ENCODE measurements around the gene BBS7.
A peak's percentile ranks its signal among the peaks of the same experiment; 100 is the strongest.

The BBS7 gene

DNA sequence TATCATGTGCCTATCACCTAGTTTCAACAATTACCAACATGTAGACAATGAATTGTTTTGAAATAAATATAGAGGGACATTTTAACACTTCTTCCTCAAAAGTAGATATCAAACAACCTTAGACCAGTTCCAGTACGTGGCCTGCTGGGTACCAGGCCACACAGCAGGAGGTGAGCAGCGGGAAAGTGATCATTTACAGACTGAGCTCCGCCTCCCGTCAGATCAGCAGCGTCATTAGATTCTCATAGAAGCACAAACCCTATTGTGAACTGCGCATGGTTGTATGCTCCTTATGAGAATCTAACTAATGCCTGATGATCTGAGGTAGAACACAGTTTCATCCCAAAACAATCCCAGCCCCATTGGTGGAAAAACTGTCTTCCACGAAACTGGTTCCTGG is 6.5 kb downstream of the BBS7 start:
- no peaks in the 10 kb centered on the region for H3K27me3 Mint-ChIP-seq
- DNase-seq = no peak
- H3K9me3 Mint-ChIP-seq = no peaks in the 10 kb centered on the region
- CTCF ChIA-PET = no interaction called here
- H3K4me1 Mint-ChIP-seq = peaks cover 4% of the 10 kb centered on the region
- H3K4me3 Mint-ChIP-seq = no peak overlapping the region
- peaks cover 23% of the 10 kb centered on the region for H3K36me3 Mint-ChIP-seq
- no peak overlapping the region for H3K27ac Mint-ChIP-seq

DNA sequence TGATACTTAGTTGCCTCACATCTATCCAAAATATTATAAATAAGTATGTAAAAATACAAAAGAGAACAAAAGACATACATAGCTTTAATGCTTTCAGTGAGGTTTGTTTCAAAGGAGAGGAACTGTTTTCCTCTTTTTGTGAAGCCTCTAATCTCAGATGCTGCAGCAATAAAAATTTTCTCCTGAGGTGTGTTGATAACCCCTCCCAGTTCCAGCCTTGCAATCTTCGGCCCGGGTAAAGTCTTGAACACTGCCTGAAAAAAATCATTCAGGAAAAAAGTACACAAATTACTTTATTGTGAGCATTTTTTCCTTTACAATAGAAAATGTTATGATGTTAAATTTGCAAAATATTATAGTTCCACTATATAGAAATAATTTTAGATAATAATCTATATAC is 8.8 kb downstream of the BBS7 start:
- Mint-ChIP-seq H3K9me3 (no peaks in the 10 kb centered on the region), H3K4me3 (no peak overlapping the region), H3K36me3 (peaks cover 14% of the 10 kb centered on the region), H3K4me1 (peaks cover 2% of the 10 kb centered on the region), H3K27ac (no peak overlapping the region), H3K27me3 (no peaks in the 10 kb centered on the region)
- no peak for DNase-seq
- CTCF ChIA-PET = interaction anchor here (0.7 kb wide), 1 partner anchor 606 kb away, joined by 3 read pairs; no protein-coding TSS in a partner anchor

DNA sequence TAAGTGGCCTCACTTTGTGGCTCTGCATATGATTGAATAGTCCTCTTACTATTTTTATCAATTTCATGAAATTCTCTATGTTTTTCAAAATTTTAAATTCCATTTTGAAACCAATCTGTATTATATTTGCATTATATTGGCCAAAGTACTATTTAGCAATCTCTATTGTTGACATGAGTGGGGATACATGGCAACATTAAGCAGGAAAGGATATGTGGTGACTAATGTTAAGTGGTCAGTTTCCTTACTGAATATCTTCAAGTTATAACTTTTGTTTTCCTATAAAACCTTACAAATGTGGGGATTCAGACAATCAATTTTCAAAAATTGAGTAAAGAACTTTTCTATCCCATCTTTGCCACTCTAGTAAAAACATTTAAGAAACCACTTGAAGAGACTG is 10.2 kb downstream of the BBS7 start:
- DNase-seq = no peak
- H3K36me3 Mint-ChIP-seq = peaks cover 4% of the 10 kb centered on the region
- H3K9me3 Mint-ChIP-seq = no peaks in the 10 kb centered on the region
- CTCF ChIA-PET = no interaction called here
- H3K4me3 Mint-ChIP-seq = no peak overlapping the region
- H3K27ac Mint-ChIP-seq = no peak overlapping the region
- H3K27me3 Mint-ChIP-seq = no peaks in the 10 kb centered on the region
- H3K4me1 Mint-ChIP-seq = peaks cover 2% of the 10 kb centered on the region

DNA sequence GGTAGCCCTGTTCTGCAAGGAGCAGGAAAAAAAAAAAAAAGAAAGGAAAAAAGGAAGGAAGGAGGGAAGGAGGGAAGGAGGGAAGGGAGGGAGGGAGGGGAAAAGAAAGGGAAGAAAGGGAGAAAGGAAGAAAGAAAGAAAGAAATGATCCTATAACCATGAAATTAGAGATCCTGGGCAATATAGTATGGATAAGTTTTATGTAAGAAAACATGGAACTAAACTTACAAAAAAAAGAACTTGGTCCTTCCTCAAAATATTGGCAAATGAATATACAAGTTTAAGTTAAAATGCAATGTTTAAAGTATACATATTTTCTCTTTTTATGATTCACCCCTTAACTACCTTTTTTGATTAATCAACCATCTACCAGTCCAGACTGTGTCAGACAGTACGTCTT is 18.9 kb downstream of the BBS7 start:
- no peak overlapping the region for H3K4me3 Mint-ChIP-seq
- no peaks in the 10 kb centered on the region for H3K4me1 Mint-ChIP-seq
- CTCF ChIA-PET = no interaction called here
- no peak overlapping the region for H3K27ac Mint-ChIP-seq
- H3K36me3 Mint-ChIP-seq = peaks cover 5% of the 10 kb centered on the region
- H3K9me3 Mint-ChIP-seq = no peaks in the 10 kb centered on the region
- no peak for DNase-seq
- no peaks in the 10 kb centered on the region for H3K27me3 Mint-ChIP-seq

DNA sequence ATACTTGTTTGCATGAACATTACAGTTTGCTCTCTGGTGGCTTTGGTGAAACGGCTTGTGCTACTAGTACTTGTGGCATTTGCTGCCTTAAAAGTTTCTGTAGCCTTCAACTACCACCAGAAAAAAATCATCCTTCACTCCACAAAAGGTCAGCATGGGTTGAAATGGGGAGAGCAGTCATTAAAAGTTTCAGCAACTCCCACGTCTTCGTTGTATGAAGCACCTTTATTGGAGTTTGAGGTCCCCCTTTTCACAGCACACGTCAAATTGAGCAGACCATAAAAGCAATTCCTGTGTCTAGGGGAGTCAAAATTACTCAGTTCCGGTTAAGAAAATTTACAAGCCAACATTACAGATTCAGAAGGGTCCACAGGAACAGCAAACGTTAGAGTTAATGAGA is 23.6 kb downstream of the BBS7 start:
- DNase-seq = no peak
- CTCF ChIA-PET = no interaction called here
- H3K27ac Mint-ChIP-seq = no peak overlapping the region
- no peak overlapping the region for H3K4me3 Mint-ChIP-seq
- H3K9me3 Mint-ChIP-seq = no peaks in the 10 kb centered on the region
- H3K4me1 Mint-ChIP-seq = no peaks in the 10 kb centered on the region
- H3K36me3 Mint-ChIP-seq = peaks cover 12% of the 10 kb centered on the region
- no peaks in the 10 kb centered on the region for H3K27me3 Mint-ChIP-seq

DNA sequence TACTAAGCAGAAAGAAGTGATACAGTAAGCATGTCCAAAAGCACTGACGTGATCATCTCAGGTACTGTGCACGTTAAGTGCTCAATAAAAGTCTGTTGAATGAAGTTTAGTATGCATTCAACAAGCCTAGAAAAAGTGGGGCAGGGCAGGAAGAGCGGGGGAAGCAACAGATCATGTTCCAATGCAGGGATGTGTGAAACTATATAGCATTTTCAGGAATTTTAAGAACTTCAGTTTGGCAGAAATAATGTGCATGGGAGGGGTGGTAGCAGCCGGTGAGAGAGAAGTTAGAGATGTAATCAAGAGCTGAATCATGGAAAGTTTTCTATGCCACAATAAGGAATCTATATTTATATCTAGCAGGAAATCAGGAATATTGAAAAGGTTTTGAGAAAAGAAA is 27.4 kb downstream of the BBS7 start:
- H3K9me3 Mint-ChIP-seq = no peaks in the 10 kb centered on the region
- no peak overlapping the region for H3K4me3 Mint-ChIP-seq

DNA sequence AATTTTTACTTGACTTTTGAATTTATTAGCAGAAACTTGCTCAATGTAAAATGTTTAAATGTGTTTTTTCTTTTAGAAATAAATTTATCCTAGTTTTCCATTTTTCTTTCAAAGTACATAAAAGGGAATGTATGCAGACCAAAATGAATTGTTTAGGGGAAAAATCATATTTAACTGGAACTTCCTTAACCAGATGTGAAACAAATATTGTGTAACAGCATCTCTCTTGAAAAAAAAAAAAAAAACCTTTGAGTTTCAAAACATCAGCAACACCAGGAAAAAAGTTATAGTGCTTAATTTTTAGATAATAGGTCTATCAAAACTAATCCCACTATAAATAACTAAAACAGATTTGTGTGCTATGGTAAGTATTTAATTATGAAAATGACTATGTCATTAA is 32.1 kb downstream of the BBS7 start:
- Mint-ChIP-seq H3K4me1 (no peaks in the 10 kb centered on the region), H3K27me3 (no peaks in the 10 kb centered on the region), H3K36me3 (peaks cover 15% of the 10 kb centered on the region), H3K4me3 (no peak overlapping the region), H3K9me3 (no peaks in the 10 kb centered on the region), H3K27ac (no peak overlapping the region)
- DNase-seq = no peak
- CTCF ChIA-PET = no interaction called here

More for the DNA sequence above, 27.4 kb downstream of the BBS7 start:
- Mint-ChIP-seq H3K4me1 (no peaks in the 10 kb centered on the region), H3K27ac (no peak overlapping the region), H3K27me3 (no peaks in the 10 kb centered on the region), H3K36me3 (peaks cover 15% of the 10 kb centered on the region)
- CTCF ChIA-PET = no interaction called here
- no peak for DNase-seq

DNA sequence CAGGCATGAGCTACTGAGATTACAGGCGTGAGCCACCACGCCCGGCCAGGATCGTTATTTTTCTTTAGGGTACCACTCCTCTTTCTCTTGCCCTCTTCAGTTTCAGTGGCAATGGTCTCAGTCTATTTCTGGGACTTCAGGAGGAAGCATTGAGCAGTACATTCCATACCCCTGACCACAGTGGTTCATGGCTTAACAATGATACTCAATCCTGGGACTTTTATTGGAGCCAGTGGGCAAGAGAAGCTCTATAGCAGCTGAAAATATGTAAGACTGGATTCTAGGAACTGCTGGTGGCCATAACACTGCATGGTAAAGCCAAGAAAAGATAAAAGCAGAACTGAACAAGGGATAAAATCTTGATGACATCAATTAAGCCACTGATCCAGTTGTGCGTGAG is 40.8 kb downstream of the BBS7 start:
- DNase-seq = no peak
- H3K4me3 Mint-ChIP-seq = no peak overlapping the region
- H3K27ac Mint-ChIP-seq = no peak overlapping the region
- H3K9me3 Mint-ChIP-seq = no peaks in the 10 kb centered on the region
- CTCF ChIA-PET = no interaction called here
- peaks cover 6% of the 10 kb centered on the region for H3K36me3 Mint-ChIP-seq
- no peaks in the 10 kb centered on the region for H3K27me3 Mint-ChIP-seq
- H3K4me1 Mint-ChIP-seq = peaks cover 2% of the 10 kb centered on the region

DNA sequence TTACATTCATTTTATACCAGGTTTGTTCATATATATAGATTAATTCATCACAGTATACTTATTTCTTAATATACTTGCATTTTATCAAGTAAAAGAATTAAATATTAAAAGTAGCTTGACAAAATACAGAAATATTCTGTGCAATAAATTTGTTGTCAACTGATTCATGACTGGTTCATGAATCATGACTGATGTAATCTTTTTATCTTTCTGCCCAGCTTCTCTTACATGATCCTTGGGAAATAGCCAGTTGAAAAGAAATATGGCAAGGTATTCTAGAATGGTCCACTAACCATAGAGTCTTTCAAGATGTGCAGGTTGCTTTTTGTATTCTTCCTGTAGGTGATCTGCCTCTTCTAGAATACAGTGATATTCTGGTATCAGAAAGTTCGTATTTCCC is 42.4 kb downstream of the BBS7 start:
- H3K4me1 Mint-ChIP-seq = peaks cover 9% of the 10 kb centered on the region
- peaks cover 3% of the 10 kb centered on the region for H3K27me3 Mint-ChIP-seq
- CTCF ChIA-PET = interaction anchor here (1.3 kb wide), 1 partner anchor 8 kb away, joined by 3 read pairs; no protein-coding TSS in a partner anchor
- no peak for DNase-seq
- no peaks in the 10 kb centered on the region for H3K9me3 Mint-ChIP-seq
- H3K27ac Mint-ChIP-seq = no peak overlapping the region
- H3K4me3 Mint-ChIP-seq = no peak overlapping the region
- peaks cover 10% of the 10 kb centered on the region for H3K36me3 Mint-ChIP-seq

DNA sequence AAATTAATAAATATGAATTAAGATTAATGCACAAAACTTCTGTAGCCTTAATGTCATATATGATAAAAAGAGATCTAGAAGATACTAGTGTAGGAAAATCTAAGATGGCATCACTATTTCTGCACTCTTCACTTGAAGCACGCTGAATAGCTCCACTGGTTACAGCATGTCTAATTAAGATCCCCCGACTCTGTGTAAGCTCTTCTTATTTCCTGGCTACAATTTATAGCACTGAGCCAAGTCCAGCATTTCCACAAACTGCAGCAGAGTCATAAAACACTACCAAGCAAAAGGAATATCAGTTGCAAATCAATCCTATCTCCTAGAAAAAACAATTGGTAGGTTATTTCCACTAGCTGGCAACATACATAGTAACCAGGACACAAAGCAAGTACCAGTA is 45.3 kb downstream of the BBS7 start:
- no peak for DNase-seq
- Mint-ChIP-seq H3K9me3 (no peaks in the 10 kb centered on the region), H3K27me3 (peaks cover 3% of the 10 kb centered on the region), H3K36me3 (peaks cover 26% of the 10 kb centered on the region), H3K4me1 (peaks cover 34% of the 10 kb centered on the region), H3K27ac (no peak overlapping the region), H3K4me3 (no peak overlapping the region)
- CTCF ChIA-PET = interaction anchor here (1.2 kb wide), 2 partner anchors 44 to 753 kb away, joined by 3 read pairs; no protein-coding TSS in a partner anchor

DNA sequence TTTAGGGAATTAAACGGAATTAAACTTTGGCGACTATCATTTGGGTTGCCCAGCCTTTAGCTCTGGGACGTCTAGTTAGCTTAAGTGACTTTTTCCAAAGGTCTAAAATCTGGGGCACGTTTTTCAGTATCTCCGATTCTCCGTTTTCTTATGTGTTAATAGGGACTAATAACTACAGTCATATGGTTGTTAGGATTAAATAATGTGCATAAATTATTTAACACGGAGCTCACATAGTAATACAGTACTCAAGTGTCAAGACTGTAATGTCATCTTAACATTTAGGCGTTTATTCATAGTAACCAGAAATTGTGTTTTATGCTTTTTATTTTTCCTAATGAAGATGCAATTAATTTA is 46.1 kb downstream of the BBS7 start:
- peak overlapping the region; percentile 96 for H3K27ac Mint-ChIP-seq
- H3K4me3 Mint-ChIP-seq = peak overlapping the region; percentile 94
- CTCF ChIA-PET = interaction anchor here (1.2 kb wide), 2 partner anchors 45 to 754 kb away, joined by 3 read pairs; no protein-coding TSS in a partner anchor
- H3K36me3 Mint-ChIP-seq = peaks cover 31% of the 10 kb centered on the region
- no peak for DNase-seq
- H3K27me3 Mint-ChIP-seq = peaks cover 3% of the 10 kb centered on the region
- H3K9me3 Mint-ChIP-seq = no peaks in the 10 kb centered on the region
- peaks cover 40% of the 10 kb centered on the region for H3K4me1 Mint-ChIP-seq

DNA sequence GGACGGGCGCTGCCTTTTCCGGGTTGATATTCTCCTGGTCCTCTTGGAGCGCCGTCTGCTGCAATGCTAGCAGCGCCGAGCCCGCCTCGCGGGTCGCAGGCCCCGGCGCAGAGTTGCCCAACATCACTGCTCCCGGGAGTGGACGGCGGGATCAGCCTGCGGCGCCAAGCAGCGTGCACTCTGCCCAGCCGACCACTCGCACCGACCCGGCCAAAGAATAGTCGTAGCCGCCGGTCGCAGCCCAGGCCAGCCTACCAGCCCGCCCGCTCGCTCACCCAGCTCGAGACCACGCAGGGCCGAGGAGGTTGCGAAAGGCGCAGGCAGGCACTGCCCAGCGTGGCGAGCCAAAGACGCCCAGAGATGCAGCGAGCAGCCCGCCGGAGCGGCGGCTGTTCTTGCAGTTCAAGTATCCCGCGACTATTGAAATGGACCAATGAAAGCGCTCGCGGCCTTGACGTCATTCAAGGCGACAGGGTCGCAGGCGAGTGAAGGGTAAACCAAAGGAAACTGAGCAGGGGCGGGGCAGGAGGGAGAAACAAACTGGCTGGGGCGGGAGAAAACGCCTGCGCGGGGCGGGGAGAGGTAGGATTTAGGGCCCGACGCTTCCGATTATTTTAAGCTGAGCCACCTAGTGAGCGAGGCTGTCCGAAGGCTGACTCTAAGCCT is 46.6 kb downstream of the BBS7 start, which contains the start of gene CCNA2:
CCNA2 (minus strand) TSS at position 379 of the 666 bp plus-strand sequence; CDS start at position 124, 255 bp downstream.
- CTCF ChIA-PET = interaction anchor here (1.2 to 1.8 kb wide), 3 partner anchors 22 to 46 kb away, joined by 3 to 5 read pairs (median 5); partner anchors contain the start of genes BBS7 and EXOSC9
- no peaks in the 10 kb centered on the region for H3K9me3 Mint-ChIP-seq

DNA sequence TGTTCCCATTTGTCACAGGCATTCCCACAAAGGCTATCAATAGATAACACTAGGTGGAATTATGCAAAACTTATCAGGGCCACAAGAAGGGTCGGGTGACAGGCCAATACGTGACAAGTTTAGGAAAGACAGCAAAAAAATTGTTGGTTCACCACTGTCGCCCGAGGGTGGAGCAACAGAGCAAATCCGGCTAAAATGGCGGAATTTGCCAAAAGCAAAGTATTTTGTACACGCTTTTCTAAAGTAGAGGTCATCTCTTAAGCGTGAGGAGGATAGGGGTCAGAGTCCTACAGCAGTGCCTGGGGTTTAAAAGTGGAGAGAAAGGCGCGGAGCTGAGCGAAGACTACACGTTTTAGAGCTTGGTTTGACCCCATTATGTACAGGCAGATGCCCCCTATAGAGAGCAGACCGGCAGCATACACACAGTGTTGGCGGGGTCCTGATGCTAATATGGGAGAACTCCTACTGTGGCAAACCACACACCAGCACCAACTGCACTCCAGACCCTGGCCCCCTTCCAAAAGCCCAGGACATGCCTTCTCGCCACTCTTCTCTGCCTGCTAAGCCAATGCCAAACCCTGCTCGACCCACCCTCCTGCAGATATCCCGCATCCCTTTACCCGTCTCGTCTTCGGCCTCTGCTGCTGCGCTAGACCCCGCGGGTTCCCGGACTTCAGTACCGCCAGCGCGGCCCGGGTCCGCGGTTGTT is 47.3 kb downstream of the BBS7 start:
- CTCF ChIA-PET = interaction anchor here (1.8 kb wide), 2 partner anchors 22 to 47 kb away, joined by 5 read pairs; partner anchors contain the start of genes BBS7 and EXOSC9
- peak; percentile 72 for DNase-seq
- no peaks in the 10 kb centered on the region for H3K9me3 Mint-ChIP-seq
- H3K27ac Mint-ChIP-seq = peak overlapping the region; percentile 96
- peaks cover 43% of the 10 kb centered on the region for H3K36me3 Mint-ChIP-seq
- peaks cover 50% of the 10 kb centered on the region for H3K4me1 Mint-ChIP-seq
- peaks cover 3% of the 10 kb centered on the region for H3K27me3 Mint-ChIP-seq
- H3K4me3 Mint-ChIP-seq = peak overlapping the region; percentile 94

More for the DNA sequence above, 46.6 kb downstream of the BBS7 start, which contains the start of gene CCNA2:
- Mint-ChIP-seq H3K4me1 (peaks cover 45% of the 10 kb centered on the region), H3K4me3 (peak within 1 kb of the TSS; percentile 94), H3K27ac (peak within 1 kb of the TSS; percentile 96), H3K36me3 (peaks cover 36% of the 10 kb centered on the region), H3K27me3 (peaks cover 3% of the 10 kb centered on the region)
- DNase-seq = peak; percentile 98

DNA sequence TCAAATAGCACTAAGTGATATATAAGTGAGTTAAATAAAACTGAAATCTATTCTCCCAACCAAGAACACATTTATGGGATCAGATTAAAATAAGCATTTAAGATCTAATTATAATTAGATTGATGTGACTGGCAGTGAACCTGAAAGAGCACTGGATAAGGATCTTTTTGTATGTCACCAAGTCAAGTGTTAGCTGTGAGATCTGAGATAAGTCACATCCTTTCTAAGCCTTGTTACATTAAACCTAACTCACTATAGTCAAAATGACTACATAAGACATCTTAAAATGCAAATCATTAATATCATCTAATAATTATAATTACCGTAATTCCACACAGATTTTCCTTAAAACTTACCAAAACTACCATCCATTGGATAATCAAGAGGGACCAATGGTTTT is 48.2 kb downstream of the BBS7 start:
- peaks cover 57% of the 10 kb centered on the region for H3K4me1 Mint-ChIP-seq
- no peaks in the 10 kb centered on the region for H3K9me3 Mint-ChIP-seq
- peak overlapping the region; percentile 96 for H3K27ac Mint-ChIP-seq
- DNase-seq = no peak
- H3K4me3 Mint-ChIP-seq = peak overlapping the region; percentile 94
- peaks cover 3% of the 10 kb centered on the region for H3K27me3 Mint-ChIP-seq
- peaks cover 51% of the 10 kb centered on the region for H3K36me3 Mint-ChIP-seq
- CTCF ChIA-PET = interaction anchor here (1.2 to 1.8 kb wide), 3 partner anchors 21 to 756 kb away, joined by 4 to 5 read pairs (median 5); partner anchors contain the start of genes BBS7 and EXOSC9
